HG03095 (cell line): Measurements from ENCODE around the gene ZNF532.

Source experiments
- ATAC-seq: cut with Tn5 transposase; IDR thresholded peaks from one replicate; pipeline ENCODE4 v1.9.1; 2021; ENCODE audit warnings: moderate library complexity; ENCODE audit not compliant: unreplicated experiment

ZNF532 gene

DNA sequence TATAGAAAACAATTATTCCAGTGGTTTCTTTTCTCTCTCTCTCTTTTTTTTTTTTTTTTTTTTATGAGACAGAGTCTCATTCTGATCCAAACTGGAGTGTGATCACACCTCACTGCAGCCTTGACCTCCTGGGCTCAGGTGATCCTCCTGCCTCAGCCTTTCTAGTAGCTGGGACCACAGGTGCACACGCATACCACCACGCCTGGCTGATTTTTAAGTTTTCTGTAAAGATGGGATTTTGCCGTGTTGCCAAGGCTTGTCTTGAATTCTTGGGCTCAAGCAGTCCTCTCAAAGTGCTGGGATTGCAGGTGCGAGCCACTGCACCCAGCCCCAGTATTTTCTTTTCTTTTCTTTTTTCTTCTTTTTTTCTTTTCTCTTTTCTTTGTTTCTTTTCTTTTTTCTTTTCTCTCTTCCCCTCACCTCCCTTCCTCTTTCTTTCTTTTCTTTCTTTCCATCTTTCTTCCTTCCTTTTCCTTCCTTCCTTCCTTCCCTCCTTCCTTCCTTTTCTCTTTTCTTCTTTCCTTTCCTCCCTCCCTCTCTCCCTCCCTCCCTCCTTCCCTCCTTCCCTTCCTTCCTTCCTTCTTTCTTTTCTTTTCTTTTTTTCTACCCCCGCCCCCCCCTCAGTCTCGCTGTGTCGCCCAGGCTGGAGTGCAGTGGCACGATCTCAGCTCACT lies 76.9 kb downstream of the ZNF532 start:
- ATAC-seq = no peak

DNA sequence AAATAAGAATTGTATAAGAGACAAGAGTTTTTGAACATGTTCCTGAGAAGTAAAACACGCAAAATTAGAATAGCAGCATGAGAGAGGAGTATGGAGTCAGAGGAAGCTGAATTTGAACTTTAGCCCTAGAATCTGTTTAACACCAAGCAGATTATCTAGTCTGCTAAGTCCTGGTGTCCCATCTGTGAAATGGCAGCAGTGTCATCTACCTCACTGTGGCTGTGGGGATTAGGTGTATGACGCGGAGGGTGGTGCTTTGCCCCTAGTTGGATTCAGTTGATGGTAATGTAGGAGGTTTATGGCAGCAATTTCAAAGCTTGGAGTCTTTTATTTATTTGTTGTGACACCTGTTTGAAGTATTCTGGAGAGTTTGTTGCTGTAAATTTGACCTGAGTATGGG lies 79.2 kb downstream of the ZNF532 start:
- no peak for ATAC-seq

DNA sequence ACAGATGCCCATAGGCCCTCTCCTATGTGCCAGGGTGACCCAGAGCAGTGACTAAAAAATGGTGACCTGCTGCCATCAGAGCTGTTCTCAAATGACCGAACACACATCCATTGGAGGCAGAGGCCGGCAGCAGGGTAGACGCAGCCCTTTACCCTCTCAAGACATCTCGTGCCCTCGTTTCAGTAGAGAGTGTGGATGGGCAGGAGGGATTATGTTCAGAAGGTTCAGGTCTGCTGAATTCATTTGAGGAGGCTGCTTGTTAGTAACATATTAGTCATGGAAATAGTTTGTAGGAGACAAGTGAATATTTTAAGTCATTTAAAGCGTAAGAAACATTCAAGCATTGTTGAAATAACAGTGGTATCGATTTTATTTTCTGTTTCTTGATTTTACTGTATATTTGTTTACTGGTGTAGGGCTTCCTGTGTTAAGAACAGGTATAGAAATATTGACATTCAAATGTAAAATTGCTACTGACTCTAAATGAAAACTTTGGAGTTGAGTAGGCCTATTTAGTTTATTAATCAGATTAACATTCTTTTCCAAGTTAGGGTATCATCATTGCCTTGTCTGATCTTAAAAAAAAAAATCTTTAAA lies 82.6 kb downstream of the ZNF532 start:
- no peak for ATAC-seq

DNA sequence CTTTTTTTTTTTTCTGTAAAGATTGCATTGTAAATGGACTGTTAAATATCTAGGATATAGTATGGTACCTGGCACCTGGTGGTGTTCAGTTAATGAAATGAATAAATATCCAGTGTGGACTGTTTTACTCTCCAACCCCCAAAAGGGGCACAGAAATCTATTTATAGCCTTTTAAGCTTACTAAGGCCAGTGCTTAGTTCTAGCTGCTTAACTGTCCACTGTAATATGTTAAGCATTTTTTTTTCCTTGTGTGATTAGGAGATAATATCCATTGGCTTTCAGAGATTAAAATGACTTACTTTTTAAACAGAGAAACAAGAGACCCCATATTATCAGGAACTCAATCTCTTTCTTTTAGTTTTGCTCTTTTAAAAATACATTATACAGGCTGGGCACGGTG lies 84.4 kb downstream of the ZNF532 start:
- ATAC-seq = no peak

DNA sequence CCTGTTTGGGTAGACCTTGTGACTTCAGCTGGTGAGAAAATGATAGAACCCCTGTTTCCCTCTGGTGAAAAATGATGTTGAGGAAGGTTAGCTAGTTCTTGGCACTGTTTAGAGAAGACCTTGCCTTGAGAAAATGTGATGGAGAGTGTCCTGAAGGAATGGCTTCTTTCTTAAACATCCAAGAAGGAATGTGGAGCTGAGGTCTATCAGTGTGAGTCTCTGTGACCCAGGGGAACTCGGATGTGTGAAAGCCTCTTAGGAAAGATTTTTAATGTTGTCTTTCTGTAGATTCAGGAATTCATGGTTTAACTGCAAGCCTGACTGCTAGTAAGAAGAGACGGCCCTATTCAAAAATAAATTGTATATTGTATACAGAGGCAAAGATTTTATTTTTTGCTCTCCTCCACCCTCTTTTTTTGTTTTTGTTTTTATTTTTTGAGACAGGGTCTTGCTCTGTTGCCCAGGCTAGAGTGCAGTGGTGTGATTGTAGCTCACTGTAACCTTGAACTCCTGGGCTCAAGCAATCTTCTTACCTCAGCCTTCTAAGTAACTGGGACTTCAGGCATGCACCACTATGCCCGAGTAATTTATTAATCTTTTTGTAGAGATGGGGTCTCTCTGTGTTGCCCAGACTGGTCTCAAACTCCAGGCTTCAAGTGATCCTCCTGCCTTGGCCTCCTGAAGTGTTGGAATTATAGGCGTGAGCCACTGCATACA lies 87.5 kb downstream of the ZNF532 start:
- ATAC-seq = no peak

DNA sequence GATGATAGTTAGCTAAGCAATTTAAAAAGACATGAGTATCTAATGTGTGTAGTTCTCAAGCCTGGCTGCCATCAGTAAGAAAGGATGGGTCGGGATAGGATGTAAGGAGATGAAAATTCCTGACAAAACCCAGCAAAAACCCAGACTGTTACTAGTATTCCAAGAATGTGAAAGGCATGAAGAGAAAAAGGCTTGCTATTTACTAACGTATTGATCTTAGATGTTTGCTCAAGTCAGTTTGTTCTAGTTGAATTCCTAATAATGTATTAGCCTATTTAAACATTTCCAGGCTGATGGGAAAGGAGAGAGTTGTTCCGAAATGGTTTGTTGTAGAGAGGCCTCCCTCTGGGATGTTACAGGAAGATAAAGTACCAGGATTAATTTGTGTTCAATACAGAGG lies 88.2 kb downstream of the ZNF532 start:
- no peak for ATAC-seq

GRCh38 chr18:58953627-58954026 lies 89.0 kb downstream of the ZNF532 start:
- no peak for ATAC-seq

DNA sequence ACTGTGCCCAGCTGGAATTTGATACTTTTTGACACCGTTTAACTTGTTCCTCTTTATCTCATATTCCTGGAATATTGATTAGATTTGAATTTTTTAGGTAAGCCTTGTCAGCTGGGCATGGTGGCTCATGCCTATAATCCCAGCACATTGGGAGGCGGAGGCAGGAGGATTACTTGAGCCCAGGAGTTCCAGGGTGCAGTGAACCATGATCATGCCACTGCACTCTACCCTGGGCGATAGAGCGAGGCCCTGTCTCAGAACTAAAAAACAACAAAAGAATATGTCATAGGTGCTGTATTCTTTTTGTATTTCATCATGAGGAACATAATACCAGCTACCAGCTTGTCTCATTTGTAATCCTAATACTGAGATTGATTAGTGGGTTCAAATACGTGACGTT lies 90.3 kb downstream of the ZNF532 start:
- ATAC-seq = no peak

- ATAC-seq = no peak
Measured at GRCh38 chr18:58955738-58956137, 91.1 kb downstream of the ZNF532 start.

GRCh38 chr18:58958628-58959027 lies 94.0 kb downstream of the ZNF532 start:
- ATAC-seq = no peak

DNA sequence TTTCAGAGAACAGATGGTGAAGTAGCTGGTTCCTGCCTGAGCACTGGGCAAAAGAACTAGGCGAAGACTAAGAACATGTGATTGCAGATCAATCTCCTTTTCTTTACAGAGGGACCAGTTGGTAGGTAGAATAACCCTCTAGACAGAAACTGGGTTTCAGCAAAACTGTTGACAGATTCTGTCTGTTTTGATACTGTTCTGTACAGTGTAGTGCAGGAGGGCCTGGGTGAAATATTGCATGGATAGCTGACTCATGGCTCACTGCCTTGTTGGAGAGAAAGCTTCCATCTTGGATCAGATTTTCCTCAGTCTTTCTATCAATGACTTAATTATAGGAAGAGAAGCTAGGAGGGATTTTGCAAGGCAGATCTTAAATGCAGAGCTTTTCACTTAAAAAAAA lies 95.8 kb downstream of the ZNF532 start:
- no peak for ATAC-seq

DNA sequence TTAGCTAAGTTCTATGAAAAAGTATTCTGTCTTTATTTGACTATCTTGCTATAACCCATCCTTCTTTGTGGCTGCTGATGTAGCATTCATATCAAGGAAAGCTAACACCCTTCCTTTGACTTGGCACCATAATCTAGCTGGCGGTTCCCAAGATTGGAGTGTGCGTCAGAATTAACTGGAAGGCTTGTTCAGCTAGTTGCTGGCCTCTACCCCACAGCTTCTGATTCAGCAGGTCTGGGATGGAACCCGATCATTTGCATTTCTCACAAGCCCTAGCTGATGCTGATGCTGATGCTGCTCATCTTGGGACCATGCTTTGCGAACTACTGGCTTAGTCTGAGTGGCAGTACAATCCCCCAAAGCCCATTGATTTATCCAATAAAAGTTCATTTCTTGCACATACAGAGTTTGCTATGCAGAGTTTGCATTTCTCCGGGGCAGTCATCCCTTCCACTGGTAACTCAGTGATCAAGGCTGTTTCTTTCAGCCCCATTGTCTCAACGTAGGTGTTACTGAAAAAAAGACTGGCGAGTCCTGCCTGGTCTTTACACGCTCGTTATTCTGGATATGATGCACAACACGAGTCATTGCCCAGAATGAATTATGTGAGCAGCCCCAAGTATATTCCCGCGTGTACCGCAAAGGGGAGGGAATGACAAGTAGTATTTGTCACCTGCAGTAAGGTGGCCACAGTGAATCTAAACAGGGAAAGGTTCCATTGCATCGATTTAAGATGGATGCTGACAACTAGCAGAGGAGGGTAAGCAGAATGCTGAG lies 96.5 kb downstream of the ZNF532 start:
- no peak for ATAC-seq

DNA sequence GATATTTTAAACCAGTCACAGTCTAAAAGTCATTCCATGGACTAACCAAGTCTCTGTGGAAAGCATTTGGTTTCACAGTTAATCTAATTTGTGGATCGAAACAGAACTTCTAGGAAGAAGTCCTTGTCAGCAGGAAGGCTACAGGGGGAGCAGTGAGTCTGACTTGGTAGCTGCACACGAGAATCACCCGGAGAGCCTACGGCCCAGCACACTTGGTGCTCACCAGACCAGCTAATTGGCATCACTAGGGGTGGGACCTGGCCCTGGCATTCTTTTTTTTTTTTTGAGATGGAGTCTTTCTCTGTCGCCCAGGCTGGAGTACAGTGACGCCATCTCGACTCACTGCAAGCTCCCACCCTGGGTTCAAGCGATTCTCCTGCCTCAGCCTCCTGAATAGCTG lies 97.7 kb downstream of the ZNF532 start:
- no peak for ATAC-seq

- ATAC-seq = no peak
Measured at GRCh38 chr18:58965291-58966004, 100.8 kb downstream of the ZNF532 start.

DNA sequence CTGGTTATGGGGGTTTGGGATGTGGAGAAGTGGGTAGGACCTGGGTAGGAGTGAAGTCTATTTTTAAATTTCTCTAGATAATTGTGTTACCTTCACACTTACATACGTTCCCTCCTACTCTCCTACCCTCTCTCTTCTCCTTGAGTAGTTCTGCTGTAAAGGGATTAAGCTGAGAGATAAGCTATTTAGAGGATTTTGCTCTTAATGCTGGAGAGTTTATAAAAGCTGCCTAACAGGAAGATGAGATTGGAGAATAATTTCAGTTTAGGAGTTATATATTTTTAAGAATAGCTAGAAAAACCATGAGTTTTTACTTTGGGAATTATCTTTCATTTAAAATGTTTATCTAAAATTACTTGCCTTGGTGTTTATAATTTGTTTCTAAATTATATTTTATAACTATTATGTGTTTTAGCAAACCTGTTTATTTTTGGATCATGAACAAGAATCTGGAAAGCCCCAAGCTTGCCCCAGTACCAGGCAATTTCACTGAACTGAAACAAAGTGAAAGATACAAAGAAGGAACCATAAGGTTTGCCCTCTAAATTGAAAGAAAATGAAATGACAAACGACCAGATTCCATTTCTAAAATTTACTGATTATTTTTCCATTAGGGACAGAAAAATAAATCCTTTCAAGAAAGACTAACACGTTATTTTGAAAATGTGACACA lies 101.5 kb downstream of the ZNF532 start:
- ATAC-seq = no peak

DNA sequence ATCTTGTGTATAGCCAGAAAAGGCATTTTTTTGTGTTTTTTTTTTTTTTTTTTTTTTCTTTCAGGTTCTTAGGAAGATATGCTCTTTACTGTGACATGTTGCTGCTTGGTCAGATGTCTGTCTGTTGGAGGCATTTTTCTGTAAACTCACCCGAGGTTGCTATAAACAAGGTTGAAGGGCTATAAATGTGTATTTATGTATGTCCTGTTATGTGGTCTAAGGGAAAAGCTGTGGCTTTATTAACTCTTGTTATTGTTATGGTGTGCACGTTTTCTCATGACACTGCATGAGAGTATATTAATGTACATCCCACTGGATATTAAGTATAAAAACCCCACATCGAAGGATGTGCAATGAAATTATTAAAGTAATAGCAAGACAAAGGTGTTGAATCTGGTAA lies 102.0 kb downstream of the ZNF532 start:
- no peak for ATAC-seq

- no peak for ATAC-seq
Measured at GRCh38 chr18:58967751-58968254, 103.1 kb downstream of the ZNF532 start.

GRCh38 chr18:58970943-58971790 lies 106.5 kb downstream of the ZNF532 start:
- ATAC-seq = peak; percentile 80

DNA sequence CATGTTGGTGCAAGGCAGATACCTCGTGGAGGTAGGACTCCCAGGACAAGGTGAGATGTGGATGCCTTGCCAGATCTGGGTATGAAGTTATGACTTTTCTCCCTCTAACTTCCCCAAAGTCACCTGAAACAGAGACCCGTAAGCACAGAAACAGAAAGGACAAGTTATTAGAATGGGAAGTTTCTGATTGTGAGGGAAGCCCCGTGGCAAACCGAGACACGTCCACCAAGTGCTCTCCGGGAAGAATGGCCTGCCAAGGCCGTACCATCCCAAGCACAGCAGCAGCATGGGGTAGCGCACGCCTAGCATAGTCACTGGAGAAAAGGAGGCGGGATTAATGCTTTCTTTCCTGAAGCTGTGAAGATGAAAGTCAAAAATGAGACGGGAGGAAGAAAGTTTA lies 110.6 kb downstream of the ZNF532 start:
- ATAC-seq = no peak
